ENCODE results near the gene MYD88.
A peak's percentile ranks its signal among the peaks of the same experiment; 100 is the strongest.
"Not testable (repeated sequence)": the region's sequence is repeated elsewhere in the genome, so short reads cannot be mapped to it uniquely, and the experiment has no call there.

MYD88 gene

DNA sequence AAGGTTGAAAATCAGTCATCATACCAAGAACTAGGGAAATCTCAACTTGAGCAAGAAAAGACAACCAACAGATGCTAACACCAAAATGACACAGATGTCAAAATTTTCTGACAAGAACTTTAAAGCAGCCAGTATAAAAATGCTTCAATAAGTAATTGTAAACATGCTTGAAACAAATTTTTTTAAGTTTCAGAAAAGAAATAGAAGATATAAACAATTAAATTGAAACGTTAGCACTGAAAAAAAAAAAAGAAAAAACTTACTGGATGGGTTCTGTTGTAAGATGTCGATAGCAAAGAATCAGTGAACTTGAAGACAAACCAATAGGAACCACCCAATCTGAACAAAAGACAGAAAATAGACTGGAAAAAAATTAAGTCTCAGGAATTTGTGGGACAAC, 8.0 kb downstream of the MYD88 start:
- DNase-seq: no peak

DNA sequence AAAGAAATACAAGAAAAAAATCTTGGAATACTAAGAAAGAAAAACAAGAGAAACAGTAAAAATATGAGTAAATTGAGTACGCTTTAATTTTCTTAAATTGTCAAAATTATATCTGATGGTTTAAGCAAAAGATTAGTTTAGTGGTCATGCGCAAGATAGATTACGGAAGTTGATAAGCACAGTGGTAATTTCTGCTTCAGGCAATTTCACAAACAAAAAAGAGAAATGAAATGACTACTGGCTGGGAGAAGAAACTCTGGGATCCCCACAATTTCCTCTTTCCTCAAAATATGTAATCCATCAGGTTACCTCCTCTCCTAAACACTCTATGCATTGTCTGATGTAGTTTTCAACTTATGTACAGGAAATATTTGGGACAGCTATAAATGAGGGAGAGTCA, 9.0 kb downstream of the MYD88 start:
- DNase-seq: no peak

DNA sequence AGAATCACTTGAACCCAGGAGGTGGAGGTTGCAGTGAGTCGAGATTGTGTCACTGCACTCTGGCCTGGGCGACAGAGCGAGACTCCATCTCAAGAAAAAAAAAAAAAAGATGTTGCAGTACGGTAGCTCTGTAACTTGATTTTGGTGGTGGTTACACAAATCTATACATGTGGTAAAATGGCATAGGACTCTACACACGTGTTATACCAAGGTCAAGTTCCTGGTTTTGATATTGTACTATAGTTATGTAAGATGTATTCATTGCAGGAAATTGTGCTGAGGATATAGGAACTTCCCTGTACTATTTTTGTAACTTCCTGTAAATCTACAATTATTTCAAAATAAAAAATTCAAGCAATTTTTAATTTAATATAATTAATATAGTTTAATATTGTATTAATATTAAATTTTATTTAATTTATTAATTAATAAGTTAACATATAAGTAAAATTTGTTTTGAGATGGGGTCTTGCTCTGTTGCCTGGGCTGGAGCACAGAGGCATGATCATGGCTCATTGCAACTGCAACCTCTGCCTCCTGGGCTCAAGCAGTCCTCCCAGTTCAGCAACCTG, 9.9 kb downstream of the MYD88 start:
- DNase-seq: no peak

DNA sequence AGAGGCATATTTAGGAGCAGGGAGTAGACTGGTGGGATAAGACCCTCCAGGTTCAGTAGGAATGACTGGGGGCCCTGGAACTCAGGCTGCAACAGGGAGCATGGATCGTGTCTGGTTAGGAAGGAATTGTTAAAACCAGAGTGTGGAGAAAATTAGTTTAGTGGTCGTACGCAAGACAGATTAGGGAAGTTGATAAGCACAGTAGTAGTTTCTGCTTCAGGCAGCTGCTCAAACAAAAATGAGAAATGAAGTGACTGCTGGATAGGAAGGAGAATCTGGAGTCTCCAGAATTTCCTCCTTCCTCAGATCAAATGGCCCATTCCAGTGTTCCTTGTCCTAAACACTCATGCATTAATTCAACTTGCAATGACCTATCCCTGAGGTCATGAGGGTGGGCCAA, 11.2 kb downstream of the MYD88 start:
- DNase-seq: peak in 1 of 2 donors; percentile 9

DNA sequence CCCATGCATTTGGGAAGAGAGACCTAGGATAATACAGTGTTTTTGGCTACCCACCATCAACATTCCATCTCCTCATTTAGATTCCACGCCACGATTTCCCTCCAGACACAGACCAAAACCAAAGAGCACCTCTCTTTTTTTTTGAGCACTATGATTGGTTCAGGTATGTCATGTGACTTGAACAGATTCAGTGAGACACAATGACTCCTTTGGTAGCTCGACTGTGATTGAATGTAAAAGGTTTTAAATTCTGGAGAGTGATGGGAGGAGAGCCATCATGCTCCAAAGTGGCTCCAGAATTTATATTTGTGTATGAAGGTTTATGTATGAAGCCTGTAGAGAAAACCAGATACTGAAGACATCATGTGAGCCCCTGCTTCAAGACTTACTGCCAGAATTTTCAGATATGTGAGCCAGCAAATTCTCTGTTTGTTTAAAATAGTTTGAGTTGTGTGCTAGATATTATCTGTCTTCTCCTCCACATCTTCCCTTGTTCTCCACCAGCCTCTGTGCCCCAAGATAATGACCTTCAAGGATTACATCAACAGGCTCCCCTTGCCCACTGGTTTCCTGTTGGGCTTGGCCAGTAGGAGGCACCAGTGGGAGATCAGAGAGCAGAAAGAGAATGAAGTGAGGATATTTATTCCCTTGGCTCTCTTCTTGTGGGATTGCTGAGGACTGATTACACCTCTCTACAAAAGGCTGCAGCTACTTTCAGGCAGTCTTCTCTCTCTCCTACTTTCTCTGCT, 12.5 kb downstream of the MYD88 start:
- peak in 1 of 2 donors; percentile 7 for DNase-seq

DNA sequence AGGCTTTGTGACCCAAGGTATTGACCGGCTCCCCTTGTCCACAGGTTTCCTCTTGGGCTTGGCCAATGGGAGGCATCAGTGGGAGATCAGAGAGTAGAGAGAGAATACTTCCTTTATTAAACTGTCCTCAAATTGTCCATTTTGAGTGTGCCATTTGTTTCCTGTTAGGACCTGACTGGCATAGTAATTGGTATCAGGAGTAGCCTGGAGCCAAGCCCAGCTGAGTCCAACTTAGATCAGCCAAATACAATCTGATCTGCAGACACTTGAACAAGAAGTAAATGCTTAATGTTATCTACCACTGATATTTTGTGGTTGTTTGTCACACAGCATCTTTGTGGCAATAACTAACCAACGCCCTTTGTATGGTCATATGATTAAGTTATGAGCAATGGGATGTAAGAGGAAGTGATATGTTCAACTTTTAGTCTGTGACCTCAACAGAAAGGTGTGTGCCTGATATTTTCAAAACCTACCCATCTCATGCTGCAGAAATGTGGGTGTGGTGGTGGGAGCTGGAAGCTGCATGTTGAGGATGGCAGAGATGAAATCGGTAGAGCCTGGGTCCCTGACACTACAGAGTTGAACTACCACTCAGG, 13.3 kb downstream of the MYD88 start:
- peak in 1 of 2 donors; percentile 16 for DNase-seq

DNA sequence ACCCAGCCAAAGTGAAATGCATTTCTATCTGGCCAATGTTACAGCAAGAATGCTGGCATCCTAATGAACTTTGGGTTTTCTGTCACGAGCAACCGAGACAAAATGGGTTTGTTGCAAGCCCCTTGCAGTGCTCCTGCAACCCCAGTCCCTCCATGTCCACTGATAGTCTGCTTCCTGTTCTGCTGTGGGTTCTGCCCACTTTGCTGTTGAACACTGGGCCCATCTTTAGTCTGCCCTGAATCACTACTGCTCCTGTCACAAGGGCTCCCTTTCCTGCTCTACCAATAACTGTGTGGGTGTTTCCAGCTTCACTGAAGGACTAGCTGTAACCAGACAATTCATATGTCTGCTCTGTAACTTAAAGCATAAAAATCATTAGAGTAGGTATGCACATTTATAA, 14.1 kb downstream of the MYD88 start:
- DNase-seq: peak in 1 of 2 donors; percentile 13

DNA sequence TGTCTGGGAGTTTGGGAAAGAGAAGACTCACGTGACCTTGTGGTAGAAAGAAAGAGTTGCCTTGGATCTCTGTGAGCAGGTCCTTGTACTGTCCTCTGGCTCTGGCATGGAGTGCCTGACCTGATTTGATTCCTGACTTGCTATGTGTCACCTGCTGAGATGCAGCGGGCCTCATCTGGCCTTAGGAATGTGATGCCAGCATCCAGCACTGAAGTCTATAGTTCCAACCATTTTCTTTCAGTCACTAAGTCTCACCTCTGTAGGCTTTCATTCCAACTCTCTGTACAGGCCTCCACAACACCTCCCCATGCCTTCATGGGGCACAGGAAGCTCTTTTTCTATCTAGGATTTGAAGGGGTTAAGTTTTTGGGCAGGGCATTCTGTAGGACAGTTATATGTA, 14.8 kb downstream of the MYD88 start:
- DNase-seq: peak in 1 of 2 donors; percentile 7

DNA sequence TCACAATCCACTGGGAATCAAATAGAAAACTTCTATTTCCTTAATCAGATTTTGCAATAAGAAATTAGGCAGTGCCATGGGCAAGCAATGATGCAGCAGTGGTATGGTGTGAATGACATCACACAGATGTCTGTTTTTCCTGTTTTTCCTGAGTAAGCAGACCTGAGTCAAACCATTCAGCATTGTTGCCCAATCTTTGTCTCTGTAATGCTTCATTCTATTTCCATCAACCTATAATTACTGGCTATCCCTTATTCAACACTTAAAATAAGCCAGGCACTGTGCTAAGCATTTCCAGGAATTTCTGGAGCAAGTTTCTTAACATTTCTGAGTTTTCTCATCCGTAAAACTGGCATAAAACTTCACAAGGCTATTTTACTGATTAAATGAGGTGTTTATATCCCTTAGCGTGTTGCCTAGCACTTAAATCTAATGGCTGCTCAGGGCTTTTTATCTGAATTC, 15.6 kb downstream of the MYD88 start:
- peak in 1 of 2 donors; percentile 11 for DNase-seq

DNA sequence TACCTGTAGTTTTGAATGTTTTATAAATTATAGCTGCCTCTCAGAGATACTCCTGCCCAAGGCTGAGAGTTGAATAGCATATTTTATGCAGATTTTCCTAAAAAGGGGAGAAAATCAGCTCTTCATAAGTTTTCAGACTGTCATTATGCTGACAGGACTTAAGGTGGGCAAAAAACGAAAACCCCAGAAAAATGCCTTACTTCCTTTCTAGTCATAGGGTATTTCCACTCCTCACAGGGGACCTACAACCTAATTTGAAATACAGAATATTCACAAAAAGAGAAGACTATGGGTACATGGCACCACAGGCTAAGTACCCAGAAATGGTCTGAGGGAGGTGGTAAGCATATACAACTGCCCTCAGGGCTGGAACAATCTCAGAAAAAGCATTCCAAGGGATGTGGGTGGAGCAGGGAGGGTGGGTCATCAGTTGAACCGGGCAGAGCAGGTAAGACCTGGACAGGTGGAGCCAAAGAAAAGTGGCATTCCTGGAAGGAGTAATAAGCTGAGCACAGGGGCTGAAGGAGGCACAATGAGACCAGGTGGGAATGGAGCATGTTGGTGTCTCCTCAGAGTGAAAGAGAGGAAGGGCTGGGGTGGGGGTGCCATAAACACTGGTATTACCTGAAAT, 16.3 kb downstream of the MYD88 start:
- peak in 1 of 2 donors; percentile 12 for DNase-seq

DNA sequence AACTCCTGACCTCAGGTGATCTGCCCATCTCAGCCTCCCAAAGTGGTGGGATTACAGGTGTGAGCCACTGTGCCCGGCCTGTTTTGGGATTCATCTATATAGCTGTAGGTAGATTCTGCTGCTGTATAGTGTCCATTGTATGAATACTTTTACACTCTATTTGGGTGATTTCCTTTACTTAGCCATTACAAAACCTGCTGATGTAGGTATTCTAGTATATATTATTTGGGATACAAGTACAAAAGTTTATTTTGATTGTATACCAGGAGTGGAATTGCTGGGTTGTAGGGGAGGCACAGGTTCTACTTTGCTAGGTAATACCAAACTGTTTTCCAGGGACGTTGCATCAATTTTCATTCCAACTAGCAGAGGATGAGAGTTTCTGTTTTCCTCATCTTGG, 17.4 kb downstream of the MYD88 start:
- DNase-seq: no peak

DNA sequence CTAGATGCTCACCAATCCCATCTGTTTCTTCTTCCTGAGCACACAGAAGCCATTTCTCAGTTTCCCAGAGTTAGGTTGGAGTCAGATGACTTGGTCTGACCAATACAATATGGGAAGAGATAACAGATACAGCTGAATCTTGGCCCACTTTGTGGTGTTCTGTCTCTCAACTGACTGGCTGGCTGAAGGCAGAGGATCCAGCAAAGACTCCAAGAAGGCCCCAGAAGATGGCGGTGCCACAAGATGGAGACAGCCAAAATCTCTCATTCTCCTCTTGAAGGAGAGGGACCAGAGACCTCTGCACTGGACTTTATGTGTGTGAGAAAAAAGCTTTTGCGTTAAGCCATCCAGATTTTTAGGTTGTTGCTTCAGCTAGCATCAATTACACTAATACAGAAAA, 18.7 kb downstream of the MYD88 start:
- DNase-seq: peak in 1 of 2 donors; percentile 12

DNA sequence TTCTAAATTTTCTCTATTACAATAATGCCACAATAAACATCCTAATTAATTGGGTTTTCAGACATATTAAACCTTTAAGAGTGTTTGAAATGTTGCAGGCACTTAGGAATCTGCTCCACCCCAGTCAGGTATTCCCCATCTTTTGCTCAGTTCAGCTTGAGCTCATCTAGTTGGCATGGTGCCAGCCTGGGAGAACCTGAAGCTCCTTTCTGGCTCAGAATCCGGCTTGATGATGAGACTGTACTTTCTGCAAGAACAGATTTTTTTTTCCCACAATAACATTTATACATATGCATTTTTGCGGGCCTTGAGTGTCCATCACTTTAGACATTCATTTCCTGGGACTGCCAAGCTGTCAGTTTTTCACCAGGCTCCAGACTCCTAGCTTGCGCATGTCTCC, 19.1 kb downstream of the MYD88 start:
- DNase-seq: peak in 1 of 2 donors; percentile 8

DNA sequence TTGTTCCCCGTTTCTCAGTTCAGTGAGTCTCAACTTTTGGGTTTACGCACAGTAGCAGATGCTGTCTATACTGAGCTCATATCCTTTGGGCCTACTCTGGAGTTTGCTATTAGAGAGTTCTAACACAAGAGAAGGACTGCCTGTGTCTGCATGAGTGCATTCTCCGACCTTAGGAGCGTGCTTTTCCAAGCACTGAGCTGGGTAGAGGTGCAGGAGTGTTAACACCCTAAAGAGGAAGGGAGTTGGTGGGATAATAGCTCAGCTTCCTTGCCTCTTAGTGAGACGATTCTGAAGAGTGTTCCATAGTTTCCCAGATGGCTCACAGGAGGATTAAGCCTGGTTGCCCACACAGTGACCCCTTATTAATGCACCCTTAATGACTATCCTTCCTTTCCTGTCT, 20.0 kb downstream of the MYD88 start:
- DNase-seq: no peak

DNA sequence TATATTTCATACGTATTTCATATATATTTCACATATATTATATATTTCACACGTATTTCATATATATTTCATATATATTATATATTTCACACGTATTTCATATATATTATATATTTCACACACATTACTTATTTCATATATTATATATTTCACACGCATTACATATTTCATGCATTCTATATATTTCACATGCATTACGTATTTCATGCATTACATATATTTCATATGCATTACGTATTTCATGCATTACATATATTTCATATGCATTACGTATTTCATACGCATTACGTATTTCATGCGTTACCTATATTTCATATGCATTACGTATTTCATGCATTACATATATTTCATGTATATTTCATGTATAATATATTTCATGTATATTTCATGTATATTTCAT, 22.2 kb downstream of the MYD88 start:
- not testable (repeated sequence) for DNase-seq

DNA sequence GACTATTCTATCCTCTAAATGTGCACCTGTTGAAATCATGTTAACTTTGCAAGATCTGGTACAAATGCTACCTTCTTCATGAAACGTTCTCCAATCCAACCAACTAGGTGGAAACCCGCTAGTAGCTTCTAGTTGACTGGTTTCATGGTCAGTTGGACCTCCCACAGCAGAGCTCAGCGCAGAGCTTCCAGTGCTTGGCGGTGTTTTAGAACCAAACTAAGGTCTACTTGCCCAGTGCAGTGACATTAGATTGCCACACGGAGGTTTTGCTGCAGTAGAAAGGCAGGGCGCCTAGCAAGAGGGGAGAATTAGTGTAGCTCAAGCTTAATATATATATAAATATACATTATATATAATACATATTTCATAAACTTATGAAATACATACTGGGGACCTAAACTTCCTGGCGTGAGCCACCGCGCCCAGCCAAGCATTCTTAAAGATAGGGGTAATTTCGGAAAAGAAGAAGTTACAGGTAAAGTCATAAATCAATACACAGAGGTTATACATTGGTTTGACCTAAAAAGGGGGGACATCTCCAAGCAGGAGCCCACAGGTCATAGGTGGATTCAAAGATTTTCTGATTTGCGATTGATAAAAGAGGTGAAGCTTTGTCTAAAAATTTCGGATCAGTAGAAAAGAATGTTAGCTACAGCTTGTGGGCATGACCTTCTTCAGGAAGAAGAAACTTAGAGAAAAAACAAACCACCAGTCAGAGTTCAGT, 24.8 kb downstream of the MYD88 start:
- DNase-seq: no peak

DNA sequence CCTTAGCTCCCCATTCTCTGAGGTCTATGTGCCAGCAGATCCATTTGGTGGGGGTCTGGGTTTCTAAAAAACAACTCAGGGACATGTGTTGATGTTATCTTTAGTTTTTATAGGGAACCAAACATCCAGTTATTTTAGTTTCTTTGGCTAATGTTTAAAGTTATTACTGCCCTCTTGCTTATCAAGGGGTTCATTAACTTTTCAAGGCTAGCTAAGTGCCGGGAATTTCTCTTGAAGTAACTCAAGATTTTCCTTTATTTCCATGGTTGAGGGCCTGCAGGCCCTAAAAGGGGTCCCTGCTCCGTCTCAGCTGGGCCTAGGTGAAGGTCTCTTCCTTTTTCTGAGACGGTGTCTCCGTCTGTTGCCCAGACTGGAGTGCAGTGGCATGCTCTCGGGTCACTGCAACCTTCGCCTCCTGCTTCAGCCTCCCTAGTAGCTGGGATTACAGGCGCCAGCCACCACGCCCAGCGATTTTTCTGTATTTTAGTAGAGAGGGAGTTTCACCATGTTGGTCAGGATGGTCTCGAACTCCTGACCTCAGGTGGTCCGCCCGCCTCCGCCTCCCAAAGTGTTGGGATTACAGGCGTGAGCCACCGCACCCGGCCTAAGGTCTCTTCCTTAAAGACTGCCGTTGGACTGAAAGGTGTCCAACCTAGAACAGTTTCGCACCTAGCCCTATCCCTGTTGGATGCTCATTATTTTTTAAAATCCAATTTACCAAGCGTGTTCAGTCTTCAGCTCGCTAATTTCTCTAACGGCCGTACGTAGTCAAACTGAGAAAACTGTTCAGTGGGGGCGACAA, 25.6 kb downstream of the MYD88 start:
- DNase-seq: no peak

DNA sequence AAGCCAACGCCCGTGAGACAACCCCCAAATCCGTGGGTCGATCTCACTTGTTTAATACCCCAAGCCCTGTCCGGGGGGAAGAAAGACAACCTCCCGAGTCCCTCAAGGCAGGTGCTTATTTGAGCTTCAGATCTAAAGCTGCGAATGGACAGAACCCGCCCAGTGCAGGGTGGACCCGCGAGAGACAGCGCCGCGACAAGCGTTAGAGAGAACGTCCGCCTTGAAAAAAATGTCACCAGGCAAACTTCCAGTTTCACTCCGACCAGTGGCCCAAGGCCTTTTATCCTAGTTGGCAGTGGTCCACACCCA, 26.1 kb downstream of the MYD88 start:
- DNase-seq: no peak

DNA sequence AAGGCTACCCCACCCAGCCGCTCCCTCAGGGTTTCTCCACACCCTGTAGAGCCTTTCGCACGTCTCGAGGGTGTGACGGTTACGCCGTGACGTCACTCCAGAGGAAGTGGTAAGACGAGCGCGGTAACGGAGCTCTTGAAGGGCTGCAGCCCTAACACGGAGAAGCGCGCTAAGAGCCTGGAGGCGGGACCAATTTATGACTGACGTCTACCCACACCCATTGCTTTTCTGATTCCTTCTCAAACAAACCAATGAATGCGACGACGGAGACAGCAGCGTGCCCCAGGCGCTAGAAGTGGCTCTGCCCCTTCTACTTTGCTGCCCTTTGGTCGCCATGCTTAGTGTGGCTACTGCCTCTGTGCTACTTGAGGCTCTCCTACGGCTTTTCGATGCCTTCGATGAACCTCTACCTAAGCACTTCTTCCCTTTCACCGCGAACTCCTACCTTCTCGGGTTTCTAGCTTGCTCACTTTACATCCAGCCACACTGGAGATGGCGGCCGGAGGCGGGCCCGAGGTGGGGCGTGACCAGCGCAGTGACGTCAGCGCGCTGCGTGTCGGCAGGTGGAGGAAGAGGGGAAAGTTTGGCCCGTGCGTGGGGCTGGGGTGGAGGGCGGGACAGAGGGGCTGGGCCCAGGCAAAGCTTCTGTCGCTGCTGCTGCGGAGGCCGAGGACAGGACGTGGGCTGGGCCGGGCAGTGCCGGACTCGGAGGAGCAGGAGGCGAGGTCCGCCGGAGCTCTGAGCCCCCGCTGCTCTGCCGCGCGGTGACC, 26.7 kb downstream of the MYD88 start, which contains the start of gene OXSR1:
Gene OXSR1 (plus strand): TSS at position 586 of the 770 bp plus-strand sequence. CDS start 340 bp downstream, outside the sequence.
- peak; percentile 95 to 96 for DNase-seq

DNA sequence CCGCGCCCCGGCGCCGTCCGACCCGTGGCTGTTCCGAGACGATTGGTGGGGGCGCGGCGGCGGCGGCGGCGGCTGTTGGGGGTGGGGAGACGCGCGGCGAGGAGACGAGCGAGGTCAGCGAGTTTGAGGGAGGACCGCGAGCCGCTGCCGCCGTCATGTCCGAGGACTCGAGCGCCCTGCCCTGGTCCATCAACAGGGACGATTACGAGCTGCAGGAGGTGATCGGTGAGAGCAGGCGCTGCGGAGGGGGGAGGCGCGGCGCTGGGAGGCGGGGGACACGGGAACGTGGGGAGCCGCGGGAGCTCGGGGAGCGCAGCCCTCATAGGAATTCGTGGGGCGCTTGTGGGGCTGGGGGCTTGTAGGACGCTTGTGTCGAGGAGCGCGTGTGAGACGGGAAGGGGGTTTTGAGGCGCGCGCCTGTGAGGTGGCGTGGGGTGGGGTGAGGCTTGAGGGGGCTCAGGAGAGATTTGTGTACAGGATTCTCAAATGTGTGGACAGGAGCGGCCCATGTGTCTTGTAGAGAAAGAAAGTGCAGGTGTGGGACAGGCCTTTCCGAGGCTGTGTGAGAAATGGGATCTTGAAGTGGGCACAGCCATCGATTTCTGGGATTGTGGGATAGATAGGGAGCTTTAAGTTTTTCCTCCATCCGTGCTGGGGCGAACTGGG, 27.4 kb downstream of the MYD88 start:
- DNase-seq: no peak

DNA sequence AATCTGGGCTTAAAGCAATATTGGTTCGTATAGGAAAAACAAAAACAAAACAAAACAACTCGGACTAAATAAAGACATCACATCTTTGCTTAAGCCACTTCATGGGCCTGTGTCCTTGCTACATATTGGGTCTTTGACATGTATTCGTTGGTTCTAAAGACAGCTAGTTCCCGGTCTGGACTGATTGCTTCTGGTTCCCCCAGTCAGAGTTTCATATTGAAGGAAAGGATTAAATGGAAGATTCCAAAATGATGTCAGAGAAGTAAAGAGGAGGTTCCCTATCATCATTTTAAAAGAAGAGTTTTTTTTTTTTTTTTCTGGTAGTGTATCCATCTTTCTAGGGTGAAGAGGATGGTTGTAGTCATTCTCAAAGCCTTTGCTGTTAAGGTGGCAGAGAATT, 29.1 kb downstream of the MYD88 start:
- no peak for DNase-seq
